Measurements from ENCODE around the gene EXOC6B. TPM values are rescaled to one million over a fixed set of nuclear protein-coding genes. Genes with fewer than 3 reads are reported as not detected.

EXOC6B gene
- total RNA-seq, 1 donor from 2014 or later: 24.5 TPM

DNA sequence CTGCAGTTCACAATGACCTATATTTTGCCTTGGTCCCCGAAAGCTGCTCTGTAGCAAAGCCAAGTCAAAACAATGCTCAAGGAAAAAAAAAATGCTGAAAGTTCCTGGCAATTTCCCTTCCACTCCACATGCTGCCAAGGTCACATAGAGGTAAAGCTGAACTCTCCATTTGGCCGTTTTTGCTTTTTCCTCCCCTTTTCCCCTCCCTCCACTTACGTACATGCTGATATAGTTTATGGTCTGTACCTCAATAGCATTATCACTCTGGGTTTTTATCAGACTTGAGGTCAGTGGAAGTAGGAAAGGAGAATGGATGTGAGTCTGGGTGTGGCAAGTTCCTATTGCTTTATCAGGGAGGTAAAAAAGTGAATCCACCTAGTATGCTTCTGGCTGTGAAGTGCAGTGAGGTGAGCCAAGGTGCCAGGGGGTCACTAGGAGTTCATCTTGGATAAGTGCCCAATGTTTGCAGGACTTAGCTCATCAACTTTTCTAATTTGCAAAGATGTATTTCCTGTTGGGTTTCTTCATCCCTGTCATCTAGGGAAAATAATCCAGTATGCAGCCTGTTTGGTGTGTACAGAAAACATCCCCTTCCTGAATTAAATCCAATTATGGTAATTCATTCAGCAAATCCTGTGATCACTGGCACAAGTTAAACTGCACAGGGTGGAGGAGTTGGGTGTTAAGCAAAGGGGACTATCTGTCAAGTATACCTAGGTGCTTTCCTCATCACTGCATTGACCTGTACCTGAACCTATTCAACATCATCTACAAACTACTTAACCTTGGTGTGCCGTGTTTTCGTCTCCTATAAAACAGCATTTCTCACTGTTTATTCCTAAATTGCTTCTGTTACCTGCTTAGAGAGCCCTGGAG, 553.8 kb downstream of the EXOC6B start:
- Histone ChIP-seq H3K27me3 (ENCODE audit: control insufficient read depth in 3 of 3, insufficient read depth in 3 of 3, low read length in 3 of 3) (no peaks in the 10 kb centered on the region), H3K9ac (ENCODE audit: low read depth in 1 of 3, low read length in 3 of 3) (no peak overlapping the region), H3K36me3 (ENCODE audit: control insufficient read depth in 3 of 3, insufficient read depth in 3 of 3, low read length in 3 of 3) (no peaks in the 10 kb centered on the region), H3K4me1 (ENCODE audit: control insufficient read depth in 3 of 3, insufficient read depth in 3 of 3, low read length in 3 of 3) (peaks cover 0 to 3% (median 2%) of the 10 kb centered on the region in 3 donors), H3K9me3 (ENCODE audit: control insufficient read depth in 3 of 3, low read length in 3 of 3) (no peaks in the 10 kb centered on the region), H3K27ac (ENCODE audit: low read depth, low read length) (no peak overlapping the region), H3K4me3 (ENCODE audit: low read length in 3 of 3) (no peak overlapping the region)

DNA sequence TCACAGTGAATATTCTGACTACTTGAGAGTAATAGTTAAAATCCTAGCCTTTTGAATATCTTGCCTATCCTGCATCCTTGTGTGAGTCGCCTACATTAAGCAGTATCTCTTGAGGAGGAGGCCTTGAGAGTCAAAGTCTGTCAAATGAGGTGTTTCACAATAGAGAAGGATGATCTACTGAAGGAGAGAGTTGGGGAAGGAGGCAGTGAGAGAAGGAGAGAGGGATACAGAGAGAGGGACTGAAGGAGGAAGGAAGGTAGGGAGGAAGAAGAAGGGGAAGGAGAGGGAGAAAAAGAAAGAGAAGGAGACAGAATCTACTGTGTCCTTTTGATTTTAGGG, 554.6 kb downstream of the EXOC6B start:
- no peaks in the 10 kb centered on the region for H3K36me3 ChIP-seq (ENCODE audit: control insufficient read depth in 3 of 3, insufficient read depth in 3 of 3, low read length in 3 of 3)
- H3K27ac ChIP-seq (ENCODE audit: low read depth, low read length): no peak overlapping the region
- no peaks in the 10 kb centered on the region for H3K9me3 ChIP-seq (ENCODE audit: control insufficient read depth in 3 of 3, low read length in 3 of 3)
- no peak overlapping the region for H3K4me3 ChIP-seq (ENCODE audit: low read length in 3 of 3)
- peaks cover 0 to 3% (median 2%) of the 10 kb centered on the region in 3 donors for H3K4me1 ChIP-seq (ENCODE audit: control insufficient read depth in 3 of 3, insufficient read depth in 3 of 3, low read length in 3 of 3)
- no peaks in the 10 kb centered on the region for H3K27me3 ChIP-seq (ENCODE audit: control insufficient read depth in 3 of 3, insufficient read depth in 3 of 3, low read length in 3 of 3)
- H3K9ac ChIP-seq (ENCODE audit: low read depth in 1 of 3, low read length in 3 of 3): no peak overlapping the region

DNA sequence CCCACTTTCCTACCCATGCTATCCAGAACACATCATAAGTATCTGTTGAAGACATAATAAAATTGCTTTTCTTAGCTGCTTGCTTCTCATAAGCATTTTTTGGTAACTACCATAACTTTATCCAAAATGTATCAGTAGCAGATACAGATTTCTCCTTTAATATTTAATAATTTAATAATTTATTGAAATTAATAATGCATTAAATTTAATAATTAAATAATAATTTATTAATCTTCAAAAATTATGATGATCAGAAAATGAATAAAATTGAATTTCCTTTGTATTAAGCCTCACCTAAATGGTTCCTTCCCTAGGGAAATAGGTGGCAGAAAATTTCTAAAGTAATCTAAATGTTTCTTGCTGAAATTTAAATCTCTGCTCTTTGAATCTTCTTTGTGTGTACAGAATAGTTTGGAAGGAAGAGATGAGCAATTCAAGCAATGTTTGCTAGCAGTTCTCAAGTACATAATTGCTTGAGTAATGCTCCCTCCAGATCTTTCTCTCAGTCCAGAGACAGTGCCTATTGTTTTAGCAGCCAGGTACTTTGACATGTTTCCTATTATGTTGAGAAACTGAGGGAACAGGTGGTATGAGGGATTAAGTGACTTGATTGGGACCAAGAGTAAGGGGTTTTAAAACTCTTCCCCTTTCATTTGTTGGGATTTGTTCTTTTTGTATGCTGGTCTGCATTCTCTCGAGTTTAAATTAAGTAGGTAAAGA, 555.1 kb downstream of the EXOC6B start:
- Histone ChIP-seq H3K4me3 (ENCODE audit: low read length in 3 of 3) (no peak overlapping the region), H3K9me3 (ENCODE audit: control insufficient read depth in 3 of 3, low read length in 3 of 3) (no peaks in the 10 kb centered on the region), H3K9ac (ENCODE audit: low read depth in 1 of 3, low read length in 3 of 3) (no peak overlapping the region), H3K36me3 (ENCODE audit: control insufficient read depth in 3 of 3, insufficient read depth in 3 of 3, low read length in 3 of 3) (no peaks in the 10 kb centered on the region), H3K27ac (ENCODE audit: low read depth, low read length) (no peak overlapping the region), H3K4me1 (ENCODE audit: control insufficient read depth in 3 of 3, insufficient read depth in 3 of 3, low read length in 3 of 3) (peaks cover 0 to 3% (median 2%) of the 10 kb centered on the region in 3 donors), H3K27me3 (ENCODE audit: control insufficient read depth in 3 of 3, insufficient read depth in 3 of 3, low read length in 3 of 3) (no peaks in the 10 kb centered on the region)

DNA sequence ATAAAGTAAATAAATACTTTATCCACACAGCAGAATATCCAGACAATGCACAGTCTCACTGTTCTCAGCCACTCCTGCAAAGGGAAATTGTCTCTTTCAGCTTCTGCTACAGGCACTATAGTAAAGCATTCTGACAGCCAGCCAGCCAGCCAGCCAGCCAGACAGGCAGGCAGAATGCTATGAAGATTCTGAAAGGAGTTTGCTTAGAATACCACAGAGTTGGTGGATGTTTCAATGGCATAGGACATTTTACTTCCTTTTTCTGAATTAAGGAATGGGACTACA, 562.1 kb downstream of the EXOC6B start:
- no peaks in the 10 kb centered on the region for H3K36me3 ChIP-seq (ENCODE audit: control insufficient read depth in 3 of 3, insufficient read depth in 3 of 3, low read length in 3 of 3)
- no peak overlapping the region for H3K27ac ChIP-seq (ENCODE audit: low read depth, low read length)
- H3K4me1 ChIP-seq (ENCODE audit: control insufficient read depth in 3 of 3, insufficient read depth in 3 of 3, low read length in 3 of 3): peaks cover 0 to 3% (median 0%) of the 10 kb centered on the region in 3 donors
- no peak overlapping the region for H3K4me3 ChIP-seq (ENCODE audit: low read length in 3 of 3)
- H3K9me3 ChIP-seq (ENCODE audit: control insufficient read depth in 3 of 3, low read length in 3 of 3): no peaks in the 10 kb centered on the region
- no peaks in the 10 kb centered on the region for H3K27me3 ChIP-seq (ENCODE audit: control insufficient read depth in 3 of 3, insufficient read depth in 3 of 3, low read length in 3 of 3)
- no peak overlapping the region for H3K9ac ChIP-seq (ENCODE audit: low read depth in 1 of 3, low read length in 3 of 3)

DNA sequence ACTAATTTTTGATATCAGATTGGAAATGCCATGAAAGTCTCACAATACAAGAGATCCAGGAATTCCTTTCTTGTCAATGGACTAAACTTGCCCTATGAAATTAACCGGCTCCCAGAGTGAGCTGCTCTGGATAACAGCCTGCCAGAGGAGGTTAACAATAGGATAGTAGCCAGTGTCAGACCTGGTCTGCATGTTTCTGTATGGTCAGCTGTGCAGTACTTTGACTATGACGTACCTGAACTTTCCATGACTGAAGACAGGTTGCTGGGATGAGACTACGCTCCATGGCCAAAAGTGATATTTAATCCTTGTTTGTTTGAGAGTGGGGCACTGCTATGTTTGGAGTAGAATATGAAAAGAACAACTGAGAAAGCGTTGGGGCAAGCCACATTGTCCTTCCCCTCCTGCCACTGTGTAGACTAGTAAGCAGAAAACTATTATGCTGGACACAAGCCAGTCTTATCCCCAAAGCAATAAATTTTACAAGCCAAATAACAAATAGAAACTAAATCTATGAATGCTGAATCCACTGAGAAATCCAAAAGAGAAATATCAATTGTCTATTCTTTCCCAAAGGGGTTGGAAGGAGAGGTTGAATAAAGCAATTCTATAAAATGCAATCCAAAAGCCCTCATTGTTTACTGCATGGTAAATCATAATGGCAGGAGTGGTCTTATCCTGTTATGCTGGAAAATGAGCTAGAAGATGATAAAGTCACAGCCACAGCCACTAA, 562.6 kb downstream of the EXOC6B start:
- Histone ChIP-seq H3K36me3 (ENCODE audit: control insufficient read depth in 3 of 3, insufficient read depth in 3 of 3, low read length in 3 of 3) (no peaks in the 10 kb centered on the region), H3K9me3 (ENCODE audit: control insufficient read depth in 3 of 3, low read length in 3 of 3) (no peaks in the 10 kb centered on the region), H3K27me3 (ENCODE audit: control insufficient read depth in 3 of 3, insufficient read depth in 3 of 3, low read length in 3 of 3) (no peaks in the 10 kb centered on the region), H3K9ac (ENCODE audit: low read depth in 1 of 3, low read length in 3 of 3) (no peak overlapping the region), H3K4me1 (ENCODE audit: control insufficient read depth in 3 of 3, insufficient read depth in 3 of 3, low read length in 3 of 3) (peaks cover 0 to 3% (median 0%) of the 10 kb centered on the region in 3 donors), H3K27ac (ENCODE audit: low read depth, low read length) (no peak overlapping the region), H3K4me3 (ENCODE audit: low read length in 3 of 3) (no peak overlapping the region)

DNA sequence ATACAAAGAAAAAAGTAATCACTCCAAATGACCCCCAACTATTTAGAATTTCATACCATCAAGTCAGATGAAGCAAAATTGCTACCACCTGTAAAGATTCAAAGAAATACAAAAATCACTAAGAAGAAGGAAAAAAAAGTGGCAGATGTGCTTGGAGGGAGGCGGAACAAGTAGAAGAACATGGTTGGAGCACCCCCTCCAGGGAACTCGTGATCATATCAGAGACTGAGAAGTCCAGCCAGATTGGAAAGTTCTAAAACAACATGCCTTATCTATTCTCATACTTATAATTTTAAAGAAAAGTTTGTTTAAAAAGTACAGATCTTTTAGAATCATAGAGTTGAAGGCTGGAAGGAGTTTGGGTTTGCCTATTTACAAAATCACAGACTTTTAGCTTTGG, 564.8 kb downstream of the EXOC6B start:
- Histone ChIP-seq H3K27me3 (ENCODE audit: control insufficient read depth in 3 of 3, insufficient read depth in 3 of 3, low read length in 3 of 3) (no peaks in the 10 kb centered on the region), H3K9me3 (ENCODE audit: control insufficient read depth in 3 of 3, low read length in 3 of 3) (no peaks in the 10 kb centered on the region), H3K4me1 (ENCODE audit: control insufficient read depth in 3 of 3, insufficient read depth in 3 of 3, low read length in 3 of 3) (peaks cover 0 to 3% (median 0%) of the 10 kb centered on the region in 3 donors), H3K4me3 (ENCODE audit: low read length in 3 of 3) (no peak overlapping the region), H3K9ac (ENCODE audit: low read depth in 1 of 3, low read length in 3 of 3) (no peak overlapping the region), H3K27ac (ENCODE audit: low read depth, low read length) (no peak overlapping the region), H3K36me3 (ENCODE audit: control insufficient read depth in 3 of 3, insufficient read depth in 3 of 3, low read length in 3 of 3) (no peaks in the 10 kb centered on the region)

DNA sequence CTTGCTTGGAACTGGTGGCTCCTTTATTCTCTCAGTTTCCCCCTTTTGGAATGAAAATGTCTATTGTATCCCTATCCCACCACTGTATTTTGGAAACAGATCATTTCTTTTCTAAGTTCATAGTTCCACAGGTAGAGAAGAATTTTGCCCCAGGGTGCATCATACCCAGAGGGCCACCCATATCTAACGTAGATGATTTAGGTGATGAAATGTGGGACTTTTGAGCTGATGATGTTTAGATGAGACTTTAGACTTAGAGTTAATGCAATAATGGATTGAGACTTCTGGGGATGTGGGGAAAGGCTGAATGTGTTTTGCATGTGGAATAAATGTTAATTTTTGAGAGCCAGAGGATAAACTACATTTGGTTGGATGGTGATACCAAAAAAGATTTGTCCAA, 570.3 kb downstream of the EXOC6B start:
- Histone ChIP-seq H3K36me3 (ENCODE audit: control insufficient read depth in 3 of 3, insufficient read depth in 3 of 3, low read length in 3 of 3) (no peaks in the 10 kb centered on the region), H3K27ac (ENCODE audit: low read depth, low read length) (no peak overlapping the region), H3K9ac (ENCODE audit: low read depth in 1 of 3, low read length in 3 of 3) (no peak overlapping the region), H3K9me3 (ENCODE audit: control insufficient read depth in 3 of 3, low read length in 3 of 3) (no peaks in the 10 kb centered on the region), H3K4me1 (ENCODE audit: control insufficient read depth in 3 of 3, insufficient read depth in 3 of 3, low read length in 3 of 3) (no peaks in the 10 kb centered on the region), H3K4me3 (ENCODE audit: low read length in 3 of 3) (no peak overlapping the region), H3K27me3 (ENCODE audit: control insufficient read depth in 3 of 3, insufficient read depth in 3 of 3, low read length in 3 of 3) (no peaks in the 10 kb centered on the region)

DNA sequence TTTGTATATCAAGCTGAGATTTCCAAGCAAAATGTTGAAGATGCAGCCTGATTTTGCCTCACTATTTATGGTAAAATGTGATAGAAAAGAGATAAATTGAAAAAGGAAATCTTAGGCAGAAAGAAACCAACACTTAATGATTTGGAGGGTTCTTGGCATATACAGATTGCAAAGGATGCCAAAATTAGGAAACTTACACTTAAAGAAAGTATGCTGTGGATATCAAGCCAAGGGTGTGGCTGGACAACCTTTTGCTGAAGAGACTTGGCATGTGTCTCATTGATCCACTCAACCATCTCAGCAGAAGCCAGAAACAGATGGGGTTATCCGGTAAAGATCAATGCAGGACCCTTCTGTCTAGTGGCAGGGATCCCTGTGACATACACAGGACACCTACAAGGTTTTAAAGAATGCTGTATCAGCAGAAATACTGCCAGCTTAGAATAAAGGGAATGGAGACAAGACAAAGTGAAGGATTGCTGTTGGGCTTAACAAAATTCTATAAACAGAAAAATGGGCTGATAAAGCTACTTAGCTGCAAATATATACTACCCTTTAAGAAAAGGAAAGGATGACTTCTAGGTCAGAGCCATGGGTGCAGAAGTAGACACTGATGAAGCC, 570.9 kb downstream of the EXOC6B start:
- H3K9ac ChIP-seq (ENCODE audit: low read depth in 1 of 3, low read length in 3 of 3): no peak overlapping the region
- H3K9me3 ChIP-seq (ENCODE audit: control insufficient read depth in 3 of 3, low read length in 3 of 3): no peaks in the 10 kb centered on the region
- H3K27ac ChIP-seq (ENCODE audit: low read depth, low read length): no peak overlapping the region
- H3K4me3 ChIP-seq (ENCODE audit: low read length in 3 of 3): no peak overlapping the region
- no peaks in the 10 kb centered on the region for H3K4me1 ChIP-seq (ENCODE audit: control insufficient read depth in 3 of 3, insufficient read depth in 3 of 3, low read length in 3 of 3)
- no peaks in the 10 kb centered on the region for H3K27me3 ChIP-seq (ENCODE audit: control insufficient read depth in 3 of 3, insufficient read depth in 3 of 3, low read length in 3 of 3)
- H3K36me3 ChIP-seq (ENCODE audit: control insufficient read depth in 3 of 3, insufficient read depth in 3 of 3, low read length in 3 of 3): no peaks in the 10 kb centered on the region

DNA sequence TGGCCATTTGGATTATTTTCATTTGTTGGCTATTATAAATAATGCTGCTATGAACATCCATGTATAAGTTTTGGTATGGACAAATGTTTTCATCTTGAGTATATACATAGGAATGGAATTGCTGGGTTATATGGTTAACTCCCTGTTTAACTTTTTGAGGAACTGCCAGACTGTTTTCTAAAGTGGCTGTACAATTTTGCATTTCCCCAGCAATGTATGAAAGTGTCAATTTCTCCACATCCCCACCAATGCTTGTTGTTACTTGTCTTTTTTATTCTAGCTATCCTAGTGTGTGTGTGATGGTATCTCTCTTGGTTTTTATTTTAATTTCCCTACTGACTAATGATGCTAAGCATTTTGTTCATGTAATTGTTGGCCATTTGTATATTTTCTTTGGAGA, 587.5 kb downstream of the EXOC6B start:
- Histone ChIP-seq H3K36me3 (ENCODE audit: control insufficient read depth in 3 of 3, insufficient read depth in 3 of 3, low read length in 3 of 3) (no peaks in the 10 kb centered on the region), H3K4me1 (ENCODE audit: control insufficient read depth in 3 of 3, insufficient read depth in 3 of 3, low read length in 3 of 3) (peaks cover 3 to 6% (median 5%) of the 10 kb centered on the region in 3 donors), H3K4me3 (ENCODE audit: low read length in 3 of 3) (no peak overlapping the region), H3K27me3 (ENCODE audit: control insufficient read depth in 3 of 3, insufficient read depth in 3 of 3, low read length in 3 of 3) (no peaks in the 10 kb centered on the region), H3K27ac (ENCODE audit: low read depth, low read length) (no peak overlapping the region), H3K9me3 (ENCODE audit: control insufficient read depth in 3 of 3, low read length in 3 of 3) (no peaks in the 10 kb centered on the region), H3K9ac (ENCODE audit: low read depth in 1 of 3, low read length in 3 of 3) (no peak overlapping the region)

Data from skeletal muscle tissue (tissue), 4 donors.